H54 (cell line): ENCODE measurements around the gene ASCC3.
A peak's percentile ranks its signal among the peaks of the same experiment; 100 is the strongest.

Source experiments
- DNase-seq: peaks from one replicate; pipeline ENCODE4 v3.0.0; 2011; ENCODE audit warnings: low spot score, mixed read lengths; ENCODE audit not compliant: insufficient read length
- FAIRE-seq: peaks from 3 replicates; lab custom pipeline; 2011; peaks lifted over from hg19 to GRCh38; lab: Jason Lieb, UNC
- POLR2A ChIP-seq: IDR thresholded peaks from 2 replicates; pipeline ENCODE4 v1.6.1; 2011; ENCODE audit warnings: low read depth, mild to moderate bottlenecking, low read length

ASCC3 gene

DNA sequence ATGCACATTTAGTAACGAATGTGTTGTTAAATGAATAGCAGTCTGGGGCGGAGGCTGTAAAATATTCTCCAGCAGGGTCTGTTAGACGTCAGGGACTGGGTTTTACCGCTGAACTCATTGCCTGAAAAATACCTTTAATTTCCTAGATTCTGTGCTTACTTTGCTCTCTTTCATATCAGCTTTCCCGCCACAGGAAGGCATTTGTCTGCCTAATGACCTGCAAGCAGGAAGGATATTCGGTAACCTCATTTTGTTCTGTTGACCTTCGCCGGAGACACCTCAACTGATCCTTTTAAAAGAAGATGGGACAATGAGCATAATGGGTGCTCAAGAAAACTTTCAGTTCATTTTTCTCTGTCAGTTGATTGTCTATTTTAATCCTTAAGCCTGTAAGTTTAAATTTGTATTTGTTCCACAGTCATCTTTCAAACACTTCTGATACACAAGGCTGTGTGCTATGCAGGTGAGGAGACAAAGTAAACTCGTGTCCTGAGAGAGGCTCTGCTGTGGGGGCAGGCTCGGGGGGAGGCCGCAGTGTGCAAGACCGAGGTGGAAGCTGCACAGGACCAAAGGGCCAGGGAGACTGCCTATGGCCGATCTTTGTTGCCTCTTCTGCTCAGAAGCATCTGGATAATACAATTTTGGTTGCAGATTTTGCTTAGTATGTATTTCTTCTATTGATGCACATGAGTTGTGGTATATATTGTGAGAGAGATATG lies 389.0 kb downstream of the ASCC3 start:
- no peak for FAIRE-seq
- no peak for DNase-seq
- TF ChIP-seq POLR2A: no peak

DNA sequence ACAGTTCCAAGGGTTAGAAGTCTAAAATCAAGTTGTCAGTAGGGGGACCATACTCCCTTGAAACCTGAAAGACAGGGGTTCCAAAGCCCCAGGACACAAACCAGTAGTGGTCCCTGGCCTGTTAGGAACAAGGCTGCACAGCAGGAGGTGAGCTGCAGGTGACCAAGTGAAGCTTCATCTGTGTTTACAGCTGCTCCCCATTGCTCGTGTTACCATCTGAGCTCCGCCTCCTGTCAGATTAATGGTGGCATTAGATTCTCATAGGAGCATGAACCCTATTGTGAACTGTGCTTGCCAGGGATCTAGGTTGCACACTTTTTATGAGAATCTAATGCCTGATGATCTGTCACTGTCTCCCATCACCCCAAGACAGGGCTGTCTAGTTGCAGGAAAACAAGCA lies 391.1 kb downstream of the ASCC3 start:
- DNase-seq (no peak), FAIRE-seq (no peak)
- TF ChIP-seq POLR2A: no peak

DNA sequence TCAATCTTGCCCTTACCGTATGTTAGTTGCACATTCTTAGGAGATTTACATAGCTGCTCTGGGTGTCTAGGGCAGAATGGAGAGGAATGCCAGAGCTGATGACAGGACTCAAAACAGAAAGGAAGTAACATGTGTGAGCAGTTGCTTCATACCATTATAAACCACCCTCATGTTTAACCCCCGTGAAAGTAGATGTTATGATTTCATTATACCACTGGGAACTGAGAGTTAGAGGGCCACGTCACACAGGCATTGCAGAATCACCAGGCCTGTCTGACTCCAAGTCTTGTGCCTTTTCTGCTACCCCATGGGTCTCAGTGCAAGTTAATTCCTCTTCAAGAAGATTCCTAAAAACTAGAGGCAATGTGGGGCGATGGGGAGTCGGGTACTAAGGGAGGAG lies 392.9 kb downstream of the ASCC3 start:
- TF ChIP-seq POLR2A: no peak
- FAIRE-seq (no peak), DNase-seq (no peak)

DNA sequence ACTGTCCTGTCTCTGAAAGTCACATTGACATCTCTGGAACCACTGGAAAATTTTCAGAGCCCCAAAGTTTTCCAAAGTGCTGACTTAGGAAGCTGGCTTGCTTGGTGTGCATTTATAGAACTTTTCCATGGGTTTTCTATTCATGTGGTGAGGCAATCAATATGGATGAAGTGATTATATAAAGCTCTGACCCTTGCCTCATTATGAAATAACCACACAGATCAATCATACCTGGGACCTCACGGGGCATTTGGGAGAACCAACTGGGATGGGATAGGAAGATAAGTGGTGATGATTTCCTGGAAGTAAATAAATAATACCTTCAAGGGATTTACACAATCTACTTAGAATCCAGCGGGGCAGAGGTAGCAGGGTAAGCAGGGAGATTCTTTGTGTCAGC lies 393.5 kb downstream of the ASCC3 start:
- no peak for FAIRE-seq
- TF ChIP-seq POLR2A: no peak
- DNase-seq: no peak

DNA sequence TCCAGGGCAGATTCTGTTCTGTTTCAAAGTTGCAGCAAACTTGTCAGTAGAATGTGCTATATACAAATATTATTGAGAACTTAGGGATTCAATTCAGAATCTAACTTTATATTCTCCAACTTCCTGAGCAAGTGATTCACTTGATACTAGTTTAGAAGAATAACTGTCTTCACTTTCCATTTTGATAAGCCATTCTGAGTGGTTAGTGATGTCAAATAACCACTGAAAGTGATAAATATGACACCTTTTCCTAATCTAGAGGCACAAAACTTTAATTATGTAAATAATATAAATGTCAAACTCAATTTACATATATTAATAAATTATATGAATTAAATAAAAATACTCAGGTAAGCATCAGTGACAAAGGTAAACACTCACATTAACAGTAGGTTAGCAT lies 395.9 kb downstream of the ASCC3 start:
- no peak for TF ChIP-seq POLR2A
- no peak for DNase-seq
- no peak for FAIRE-seq

DNA sequence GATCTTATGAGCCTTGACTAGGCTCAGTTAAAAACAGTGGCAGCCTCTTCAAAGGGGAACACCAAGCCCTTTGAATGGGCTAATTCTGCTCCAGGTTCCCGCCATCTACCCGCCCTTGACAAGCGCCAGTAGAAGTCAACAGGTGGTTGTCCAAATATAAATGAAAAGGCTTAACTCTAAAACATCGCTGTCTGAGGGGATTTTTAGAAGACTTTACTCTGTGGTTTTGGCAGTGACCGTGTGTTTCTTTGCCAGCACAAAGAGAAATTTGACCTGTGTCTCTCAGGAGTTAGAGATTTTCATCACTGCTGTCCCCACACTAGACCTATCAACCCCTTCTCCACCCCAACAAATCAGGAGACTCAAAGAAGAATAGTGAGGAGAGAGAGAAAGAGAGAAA lies 396.7 kb downstream of the ASCC3 start:
- no peak for TF ChIP-seq POLR2A
- no peak for DNase-seq
- no peak for FAIRE-seq

DNA sequence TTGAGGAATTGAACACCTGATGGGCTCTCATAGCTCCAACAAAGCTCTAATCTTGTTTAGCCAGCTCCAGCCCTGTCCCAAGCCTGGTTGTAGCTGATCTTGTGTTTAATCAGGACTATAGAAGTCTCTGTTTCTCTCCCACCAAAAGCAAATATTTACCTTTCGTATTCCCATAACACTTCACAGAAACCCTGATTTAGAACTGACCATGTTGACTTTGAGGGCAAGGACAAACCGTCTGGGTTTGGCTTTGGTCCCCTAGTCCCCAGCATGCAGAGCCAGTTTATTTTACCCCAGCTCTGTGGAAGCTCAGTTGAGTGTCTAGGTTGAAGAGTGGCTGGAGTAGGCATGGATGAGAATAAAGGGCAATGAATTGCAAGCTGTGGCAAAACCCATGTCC lies 398.4 kb downstream of the ASCC3 start:
- no peak for TF ChIP-seq POLR2A
- DNase-seq (no peak), FAIRE-seq (no peak)

DNA sequence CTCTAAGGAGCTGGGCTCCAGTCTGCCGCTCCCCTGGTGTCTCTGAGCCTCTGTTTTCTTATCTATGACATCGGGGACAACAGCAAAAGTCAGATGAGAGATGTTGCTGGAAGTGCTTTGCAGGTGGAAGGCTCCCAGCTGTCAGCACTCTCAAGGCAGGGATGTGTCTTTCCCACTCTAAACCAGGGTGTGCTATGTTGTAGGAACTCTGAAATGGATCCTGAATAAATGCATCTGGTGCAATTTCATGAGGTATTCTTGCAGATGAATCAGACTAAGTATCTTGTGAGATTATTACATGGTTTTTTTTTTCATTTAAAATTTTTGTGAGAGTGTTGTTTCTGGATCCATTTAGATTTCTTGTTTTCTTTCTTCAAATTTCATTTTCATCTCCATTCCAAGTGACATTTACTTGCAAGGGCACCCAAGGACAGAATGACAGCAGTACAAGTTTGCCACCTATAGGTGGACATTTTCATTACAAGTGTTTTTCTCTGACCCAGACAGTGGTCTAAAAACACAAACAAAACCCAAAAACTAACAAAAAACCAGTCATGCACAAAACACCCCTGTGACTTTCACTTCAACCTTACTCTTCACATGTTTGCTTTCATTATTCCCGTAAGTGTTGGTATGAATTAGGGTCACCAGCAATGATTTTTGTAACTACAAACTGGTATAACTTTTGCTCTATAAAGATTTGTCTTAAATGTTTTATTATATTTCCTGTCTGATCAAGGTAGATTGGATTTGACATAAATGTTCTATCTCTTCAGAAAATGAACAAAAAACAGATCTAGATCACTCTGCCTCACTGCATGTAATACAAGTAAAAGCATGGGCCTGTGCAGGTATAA lies 401.7 kb downstream of the ASCC3 start:
- DNase-seq: no peak
- TF ChIP-seq POLR2A: no peak
- FAIRE-seq: peak; percentile 6

DNA sequence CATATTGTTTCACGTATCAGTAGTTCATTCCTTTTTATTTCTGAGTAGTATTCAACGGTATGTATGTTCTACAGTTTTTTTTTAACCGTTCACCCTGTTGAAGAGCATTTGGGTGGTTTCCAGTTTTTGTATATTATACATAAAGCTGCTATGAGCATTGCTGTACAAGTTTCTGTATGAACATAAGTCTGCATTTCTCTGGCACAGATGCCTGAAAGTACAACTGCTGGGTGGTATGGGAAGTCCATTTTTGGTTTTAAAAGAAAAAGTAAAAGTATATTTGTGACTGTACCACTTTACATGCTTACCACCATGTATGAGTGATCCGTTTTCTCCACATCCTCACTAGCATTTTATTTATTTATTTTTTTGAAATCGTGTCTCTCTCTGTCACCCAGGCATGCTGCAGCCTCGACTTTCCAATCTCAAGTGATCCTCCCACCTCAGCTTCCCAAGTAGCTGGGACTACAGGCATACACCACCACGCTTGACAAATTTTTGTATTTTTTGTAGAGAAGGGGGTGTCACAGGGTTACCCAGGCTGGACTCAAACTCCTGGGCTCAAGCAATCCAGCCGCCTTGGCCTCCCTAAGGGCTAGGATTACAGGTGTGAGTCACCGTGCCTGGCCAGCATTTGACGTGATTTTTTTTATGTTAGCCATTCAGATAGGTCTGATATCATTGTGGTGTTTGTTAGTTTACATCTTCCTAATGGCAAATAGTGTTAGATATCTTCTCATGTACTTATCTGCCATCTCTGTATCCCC lies 405.4 kb downstream of the ASCC3 start:
- no peak for TF ChIP-seq POLR2A
- FAIRE-seq (peak; percentile 41), DNase-seq (no peak)

DNA sequence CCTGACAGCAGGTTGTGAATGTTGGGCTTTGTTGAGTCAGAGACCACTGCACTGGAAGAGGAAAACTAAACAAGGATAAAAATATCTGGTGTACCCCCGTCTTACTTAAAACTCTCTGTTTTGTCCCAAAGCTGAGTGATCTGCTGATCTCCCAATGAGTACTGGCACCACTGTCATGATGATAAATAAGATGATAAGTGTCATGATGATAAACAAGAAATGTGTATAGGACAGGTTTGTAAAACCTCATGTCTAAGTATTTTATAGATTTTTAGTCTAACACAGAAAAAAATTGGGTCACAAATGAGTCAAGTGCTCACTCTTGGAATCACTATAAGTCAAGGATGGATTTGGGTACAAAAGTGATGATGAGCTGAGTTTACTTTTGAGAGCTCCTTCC lies 407.9 kb downstream of the ASCC3 start:
- no peak for TF ChIP-seq POLR2A
- no peak for FAIRE-seq

DNA sequence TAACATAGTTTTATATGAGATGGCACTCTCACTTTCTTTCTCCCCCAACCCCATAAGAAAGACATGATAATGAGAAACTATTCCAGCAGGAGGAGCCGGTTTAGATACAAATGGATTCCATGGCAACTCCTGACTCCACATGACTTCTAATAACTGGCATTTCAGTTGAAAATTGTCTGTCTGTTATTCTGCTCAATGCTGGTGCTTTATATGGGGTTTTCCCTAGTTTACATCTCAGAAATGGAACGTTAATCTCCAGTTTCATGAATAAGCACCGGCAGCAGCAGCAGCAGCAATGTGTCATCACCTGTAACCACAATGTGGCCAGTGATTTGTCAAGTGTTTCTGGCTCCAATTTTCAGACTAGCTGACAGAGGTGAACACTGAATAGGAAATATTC lies 408.5 kb downstream of the ASCC3 start:
- DNase-seq (no peak), FAIRE-seq (peak; percentile 86)
- no peak for TF ChIP-seq POLR2A

More for the DNA sequence above, 407.9 kb downstream of the ASCC3 start:
- DNase-seq: no peak

DNA sequence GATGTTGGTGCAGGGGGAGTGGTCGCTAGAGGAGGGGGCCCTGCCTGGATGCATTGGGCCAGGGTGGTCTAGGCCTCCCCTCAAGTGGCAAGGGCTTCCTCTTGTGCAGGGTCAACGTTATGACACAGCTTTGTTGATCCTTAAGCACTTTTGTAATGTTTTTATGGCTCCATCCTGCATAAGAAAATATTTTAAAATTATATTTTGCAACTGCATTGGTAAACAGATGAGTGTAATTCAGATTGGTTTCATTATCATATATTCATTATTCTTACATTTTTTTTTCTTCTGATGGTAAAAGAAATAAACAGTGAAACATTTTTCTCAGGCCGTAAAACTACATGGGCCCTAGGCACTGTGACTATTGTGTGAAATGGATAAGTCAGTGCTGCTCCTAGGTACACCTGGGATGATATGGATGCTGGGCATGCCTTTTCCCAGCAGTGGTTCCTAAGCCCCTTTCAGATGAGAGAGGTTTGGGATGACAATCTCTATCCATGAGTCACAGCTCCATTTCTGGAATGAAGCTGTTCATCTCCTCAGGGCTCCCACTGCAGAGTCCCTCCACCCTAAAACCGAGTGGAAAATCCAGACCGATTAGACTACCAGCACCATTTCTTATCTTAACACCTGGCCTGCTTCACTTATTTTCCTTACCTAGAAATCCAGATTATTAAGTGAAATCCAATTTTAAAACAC lies 410.6 kb downstream of the ASCC3 start:
- no peak for DNase-seq
- TF ChIP-seq POLR2A: no peak
- no peak for FAIRE-seq

DNA sequence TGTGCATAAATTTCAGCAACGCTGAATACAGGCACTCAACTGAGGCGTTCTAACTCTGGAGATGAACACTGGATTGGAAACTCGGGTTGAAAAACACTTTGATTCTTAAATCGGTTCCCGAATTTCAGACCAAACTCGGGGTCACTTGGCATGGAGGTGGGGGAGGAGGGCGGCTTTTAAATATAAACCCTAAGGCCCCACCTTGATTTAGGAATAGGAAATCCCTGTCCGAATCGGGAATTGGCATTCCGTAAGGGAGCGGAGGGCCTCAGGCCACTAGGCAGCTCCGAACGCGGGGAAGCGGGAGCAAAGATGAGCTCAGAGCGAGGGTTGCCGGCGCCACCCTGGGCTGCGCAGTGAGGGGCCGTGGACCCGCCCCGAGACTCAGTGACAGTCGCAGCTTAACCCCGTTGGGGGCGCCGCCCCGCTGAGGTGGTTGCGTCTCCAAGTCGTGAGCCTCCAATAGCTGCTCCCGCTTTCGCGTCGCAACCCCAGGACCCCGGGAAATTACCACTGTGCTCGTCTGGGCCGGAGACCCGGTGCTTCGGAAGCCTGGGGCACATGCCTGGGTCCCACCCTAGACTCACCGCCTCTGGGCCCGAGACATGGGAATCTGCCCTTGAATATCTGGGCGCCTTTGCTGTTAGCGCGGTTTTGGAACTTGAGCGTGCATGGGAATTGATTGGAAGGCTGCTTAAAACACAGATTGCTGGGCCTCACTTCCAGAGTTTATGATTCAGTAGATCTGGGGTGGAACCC lies 411.8 kb downstream of the ASCC3 start:
- no peak for DNase-seq
- no peak for FAIRE-seq
- no peak for TF ChIP-seq POLR2A
